Transverse colon (tissue), 4 donors: Measurements from ENCODE around the gene RGS13. TPM values are rescaled to one million over a fixed set of nuclear protein-coding genes. Genes with fewer than 3 reads are reported as not detected.

Source experiments
- DNase-seq: peaks from one replicate; pipeline ENCODE4 v3.0.0-alpha.2; 2019
- H3K27ac ChIP-seq, 4 donors: fragments of 200-600 bp; sonication (generic); 2 replicates each; pipeline ENCODE4 v1.5.1; 2016 to 2018; ENCODE audit warnings: inconsistent platforms in 4 of 4
- H3K27me3 ChIP-seq: fragments of 200-600 bp; sonication (generic); 2 replicates; pipeline ENCODE4 v1.5.1; 2017; ENCODE audit warnings: inconsistent platforms
- H3K36me3 ChIP-seq, 4 donors: fragments of 200-600 bp; sonication (generic); 2 replicates each; pipeline ENCODE4 v1.5.1; 2017 to 2019; ENCODE audit warnings: inconsistent platforms in 4 of 4
- H3K4me1 ChIP-seq, 4 donors: fragments of 200-600 bp; sonication (generic); 2 replicates each; pipeline ENCODE4 v1.5.1; 2017 to 2020; ENCODE audit warnings: inconsistent platforms in 4 of 4
- H3K4me3 ChIP-seq, 4 donors: fragments of 200-600 bp; sonication (generic); 1 replicate in 1 of 4; 2 replicates in 3 of 4; pipeline versions ENCODE4 v1.5.1 to v1.6.1; 2017 to 2019; ENCODE audit warnings: inconsistent platforms in 4 of 4
- H3K9me3 ChIP-seq, 2 donors: fragments of 200-600 bp; sonication (generic); 2 replicates each; pipeline ENCODE4 v1.5.1; 2017 to 2019; ENCODE audit warnings: inconsistent platforms in 2 of 2
- EP300 ChIP-seq: sonication (generic); formaldehyde crosslinking; IDR thresholded peaks from one replicate; pipeline ENCODE4 v1.6.1; 2017; ENCODE audit warnings: antibody characterized with exemption, low read depth
- POLR2A ChIP-seq: fragments of 450-650 bp; IDR thresholded peaks from one replicate; pipeline ENCODE4 v1.6.1; 2016; ENCODE audit warnings: antibody characterized with exemption, mild to moderate bottlenecking, moderate library complexity
- POLR2AphosphoS5 ChIP-seq, 3 donors: sonication (generic); formaldehyde crosslinking; IDR thresholded peaks; one replicate each; pipeline ENCODE4 v1.6.1; 2016; ENCODE audit warnings: antibody characterized with exemption in 3 of 3
- WGBS, 2 donors: methylation state at CpG; one replicate each; pipeline ENCODE4 v1.1.5; 2018; ENCODE audit warnings: low coverage in 1 of 2; 5-methylcytosine and 5-hydroxymethylcytosine counted together
- in situ Hi-C, 4 donors: fragments of 200-750 bp; cut with MboI; loops; one replicate each; pipeline versions ENCODE4 v1.15.0 to v1.15.1; 2017; ENCODE audit warnings: low sequenced_read_pairs in 3 of 4, low pct_ligation_motif_present in 1 of 4, low pct_unique_long_range_greater_than_20kb in 1 of 4
- intact Hi-C: fragments of 100-400 bp; cut with DNase I; formaldehyde crosslinking; loops from one replicate; pipeline ENCODE4 v1.15.1; 2023; ENCODE audit warnings: low total_unique reads
- total RNA-seq, 4 donors: library from RNA; depleted of rRNA; stranded (reverse); fragments of >200 nt; gene quantifications; one replicate each; pipeline ENCODE4 v1.1.0, GENCODE V29; 2016
- TF ChIP-seq, protein P1 (sequence below), 5 experiments: fragments of 200-600 bp in 3 of 5; fragments of 450-650 bp in 2 of 5; sonication (generic) in 3 of 5; IDR thresholded peaks; 1 replicate in 2 of 5; 2 replicates in 3 of 5; pipeline ENCODE4 v1.5.1; 2016 to 2017; ENCODE audit warnings: antibody characterized with exemption in 5 of 5, inconsistent platforms in 3 of 5, mild to moderate bottlenecking in 2 of 5, moderate library complexity in 1 of 5

RGS13 gene
- total RNA-seq, 4 donors from 2014 or later: 1.2 to 1.3 TPM; not detected in 2

GRCh38 chr1:192592981-192593708 lies 42.8 kb upstream of the RGS13 start:
- TF ChIP-seq POLR2A (no peak), POLR2AphosphoS5 (IDR thresholded peaks at IDR 0.05) (no peak), EP300 (no peak)
- TF ChIP-seq, protein P1, sequence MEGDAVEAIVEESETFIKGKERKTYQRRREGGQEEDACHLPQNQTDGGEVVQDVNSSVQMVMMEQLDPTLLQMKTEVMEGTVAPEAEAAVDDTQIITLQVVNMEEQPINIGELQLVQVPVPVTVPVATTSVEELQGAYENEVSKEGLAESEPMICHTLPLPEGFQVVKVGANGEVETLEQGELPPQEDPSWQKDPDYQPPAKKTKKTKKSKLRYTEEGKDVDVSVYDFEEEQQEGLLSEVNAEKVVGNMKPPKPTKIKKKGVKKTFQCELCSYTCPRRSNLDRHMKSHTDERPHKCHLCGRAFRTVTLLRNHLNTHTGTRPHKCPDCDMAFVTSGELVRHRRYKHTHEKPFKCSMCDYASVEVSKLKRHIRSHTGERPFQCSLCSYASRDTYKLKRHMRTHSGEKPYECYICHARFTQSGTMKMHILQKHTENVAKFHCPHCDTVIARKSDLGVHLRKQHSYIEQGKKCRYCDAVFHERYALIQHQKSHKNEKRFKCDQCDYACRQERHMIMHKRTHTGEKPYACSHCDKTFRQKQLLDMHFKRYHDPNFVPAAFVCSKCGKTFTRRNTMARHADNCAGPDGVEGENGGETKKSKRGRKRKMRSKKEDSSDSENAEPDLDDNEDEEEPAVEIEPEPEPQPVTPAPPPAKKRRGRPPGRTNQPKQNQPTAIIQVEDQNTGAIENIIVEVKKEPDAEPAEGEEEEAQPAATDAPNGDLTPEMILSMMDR (IDR thresholded peaks at IDR 0.05): no peak
- Histone ChIP-seq H3K4me1 (peaks cover 0 to 6% (median under 1%) of the 10 kb centered on the region in 4 donors), H3K9me3 (no peaks in the 10 kb centered on the region), H3K4me3 (no peak overlapping the region), H3K27me3 (no peaks in the 10 kb centered on the region), H3K36me3 (no peaks in the 10 kb centered on the region), H3K27ac (peak overlapping the region; percentile 46 to 76 (median 64))
- DNase-seq: no peak
- WGBS, 2 donors: 79 to 82% methylated on average over 2 of the region's 2 CpGs
- in situ Hi-C loops (loop anchor here in 1 of 4 donors (25.0 kb wide), 1 partner anchor 219 kb away; the partner anchor contains the start of gene RGS2), intact Hi-C loops (no loop called here)

DNA sequence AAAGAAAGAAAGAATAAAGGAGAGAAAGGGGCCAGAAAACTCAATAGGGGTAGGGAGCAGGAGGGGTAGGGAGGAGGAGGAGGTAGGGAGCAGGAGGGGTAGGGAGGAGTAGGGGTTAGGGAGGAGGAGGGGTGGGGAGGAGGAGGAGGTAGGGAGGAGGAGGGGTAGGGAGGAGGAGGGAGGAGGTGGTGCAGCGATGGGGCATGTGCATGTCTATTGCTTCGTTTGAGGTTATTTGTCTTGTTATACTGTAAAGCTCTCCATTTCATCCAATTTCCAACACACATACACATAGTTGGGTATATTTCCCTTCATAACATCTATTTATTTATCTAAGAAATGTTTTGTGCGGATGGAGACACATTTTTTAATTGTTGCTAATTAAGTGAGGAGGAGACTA lies 40.6 kb upstream of the RGS13 start:
- no peak overlapping the region for H3K27ac ChIP-seq
- no peaks in the 10 kb centered on the region for H3K9me3 ChIP-seq
- no peak overlapping the region for H3K4me3 ChIP-seq
- H3K4me1 ChIP-seq: peaks cover 0 to 3% (median 0%) of the 10 kb centered on the region in 4 donors
- DNase-seq: no peak
- intact Hi-C loops (no loop called here), in situ Hi-C loops (loop anchor here in 1 of 4 donors (25.0 kb wide), 1 partner anchor 217 kb away; the partner anchor contains the start of gene RGS2)
- 77 to 80% methylated on average over 3 of the region's 3 CpGs for WGBS, 2 donors
- TF ChIP-seq EP300: no peak
- no peak for TF ChIP-seq POLR2AphosphoS5 (IDR thresholded peaks at IDR 0.05)
- TF ChIP-seq, protein P1 (IDR thresholded peaks at IDR 0.05): no peak
- no peak for TF ChIP-seq POLR2A
- H3K36me3 ChIP-seq: no peaks in the 10 kb centered on the region
- H3K27me3 ChIP-seq: no peaks in the 10 kb centered on the region

- H3K27me3 ChIP-seq: no peaks in the 10 kb centered on the region
- H3K27ac ChIP-seq: no peak overlapping the region
- intact Hi-C loops (no loop called here), in situ Hi-C loops (loop anchor here in 1 of 4 donors (25.0 kb wide), 1 partner anchor 214 kb away; the partner anchor contains the start of gene RGS2)
- DNase-seq: no peak
- H3K36me3 ChIP-seq: no peaks in the 10 kb centered on the region
- WGBS, 2 donors: 79 to 90% methylated on average over 3 of the region's 3 CpGs
- H3K9me3 ChIP-seq: no peaks in the 10 kb centered on the region
- TF ChIP-seq POLR2AphosphoS5 (IDR thresholded peaks at IDR 0.05): no peak
- TF ChIP-seq, protein P1 (IDR thresholded peaks at IDR 0.05): no peak
- no peak for TF ChIP-seq POLR2A
- no peak for TF ChIP-seq EP300
- no peak overlapping the region for H3K4me3 ChIP-seq
- H3K4me1 ChIP-seq: no peaks in the 10 kb centered on the region
Observed at GRCh38 chr1:192598589-192598988, 37.4 kb upstream of the RGS13 start.

GRCh38 chr1:192600275-192600674 lies 35.7 kb upstream of the RGS13 start:
- 40 to 55% methylated on average over 1 of the region's 1 CpG for WGBS, 2 donors
- TF ChIP-seq POLR2AphosphoS5 (IDR thresholded peaks at IDR 0.05): no peak
- TF ChIP-seq, protein P1 (IDR thresholded peaks at IDR 0.05): no peak
- no peak for TF ChIP-seq EP300
- TF ChIP-seq POLR2A: no peak
- Histone ChIP-seq H3K36me3 (no peaks in the 10 kb centered on the region), H3K4me3 (no peak overlapping the region), H3K27me3 (no peaks in the 10 kb centered on the region), H3K4me1 (no peaks in the 10 kb centered on the region), H3K9me3 (no peaks in the 10 kb centered on the region), H3K27ac (no peak overlapping the region)
- no peak for DNase-seq
- in situ Hi-C loops: loop anchor here in 3 of 4 donors (10.0 to 25.0 kb wide), 2 partner anchors 125 to 437 kb away; no protein-coding TSS in a partner anchor
- intact Hi-C loops: no loop called here
